Nephron progenitor cell (in vitro differentiated cells): Measurements from ENCODE around the gene CAPZB.

Experiments used
- DNase-seq: peaks from one replicate; pipeline ENCODE4 v3.0.0; 2021
- H3K27ac Mint-ChIP-seq: 2 replicates; pipeline ENCODE4 v1.8.0; 2021; ENCODE audit warnings: mild to moderate bottlenecking, moderate library complexity, mixed read lengths
- H3K27me3 Mint-ChIP-seq: 2 replicates; pipeline ENCODE4 v1.8.0; 2021; ENCODE audit warnings: mild to moderate bottlenecking, low read depth, mixed read lengths; ENCODE audit not compliant: poor library complexity
- H3K36me3 Mint-ChIP-seq: 2 replicates; pipeline ENCODE4 v1.8.0; 2021; ENCODE audit warnings: low read depth, mixed read lengths
- H3K4me1 Mint-ChIP-seq: 2 replicates; pipeline ENCODE4 v1.8.0; 2021; ENCODE audit warnings: mixed read lengths
- H3K4me3 Mint-ChIP-seq: 2 replicates; pipeline ENCODE4 v1.8.0; 2021; ENCODE audit warnings: mild to moderate bottlenecking, moderate library complexity, mixed read lengths
- H3K9me3 Mint-ChIP-seq: 2 replicates; pipeline ENCODE4 v1.8.0; 2021; ENCODE audit warnings: mild to moderate bottlenecking, moderate library complexity, mixed read lengths
- TF ChIP-seq, protein P1 (sequence below): fragments of 200-600 bp; sonication (generic); IDR thresholded peaks from 2 replicates; pipeline ENCODE4 v1.5.0; 2021; ENCODE audit warnings: antibody characterized with exemption

Gene CAPZB

DNA sequence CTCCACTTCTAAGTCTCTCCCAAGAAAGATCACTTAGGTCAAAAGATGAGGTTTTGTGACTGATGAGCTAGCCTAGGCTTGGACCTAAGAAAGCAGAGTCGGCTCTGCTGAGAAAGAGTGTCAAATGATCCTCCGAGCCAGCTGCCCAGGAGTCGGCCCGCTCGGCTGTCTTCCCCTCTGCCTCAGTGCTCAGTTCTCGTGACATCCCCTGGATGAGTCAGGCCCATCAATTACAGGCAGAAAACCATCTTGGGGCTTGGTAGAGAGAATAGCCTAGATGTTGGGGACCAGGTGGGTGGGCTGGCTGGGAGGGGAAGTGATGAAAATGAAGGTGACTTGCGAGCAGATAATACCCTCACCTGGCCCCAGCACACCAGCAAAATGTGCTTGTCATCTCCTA, 112.7 kb downstream of the CAPZB start:
- H3K4me3 Mint-ChIP-seq = no peak overlapping the region
- DNase-seq = no peak
- H3K36me3 Mint-ChIP-seq = peaks cover 23% of the 10 kb centered on the region
- no peaks in the 10 kb centered on the region for H3K9me3 Mint-ChIP-seq
- peak overlapping the region; percentile 72 for H3K27ac Mint-ChIP-seq
- peaks cover 2% of the 10 kb centered on the region for H3K27me3 Mint-ChIP-seq
- TF ChIP-seq, protein P1, sequence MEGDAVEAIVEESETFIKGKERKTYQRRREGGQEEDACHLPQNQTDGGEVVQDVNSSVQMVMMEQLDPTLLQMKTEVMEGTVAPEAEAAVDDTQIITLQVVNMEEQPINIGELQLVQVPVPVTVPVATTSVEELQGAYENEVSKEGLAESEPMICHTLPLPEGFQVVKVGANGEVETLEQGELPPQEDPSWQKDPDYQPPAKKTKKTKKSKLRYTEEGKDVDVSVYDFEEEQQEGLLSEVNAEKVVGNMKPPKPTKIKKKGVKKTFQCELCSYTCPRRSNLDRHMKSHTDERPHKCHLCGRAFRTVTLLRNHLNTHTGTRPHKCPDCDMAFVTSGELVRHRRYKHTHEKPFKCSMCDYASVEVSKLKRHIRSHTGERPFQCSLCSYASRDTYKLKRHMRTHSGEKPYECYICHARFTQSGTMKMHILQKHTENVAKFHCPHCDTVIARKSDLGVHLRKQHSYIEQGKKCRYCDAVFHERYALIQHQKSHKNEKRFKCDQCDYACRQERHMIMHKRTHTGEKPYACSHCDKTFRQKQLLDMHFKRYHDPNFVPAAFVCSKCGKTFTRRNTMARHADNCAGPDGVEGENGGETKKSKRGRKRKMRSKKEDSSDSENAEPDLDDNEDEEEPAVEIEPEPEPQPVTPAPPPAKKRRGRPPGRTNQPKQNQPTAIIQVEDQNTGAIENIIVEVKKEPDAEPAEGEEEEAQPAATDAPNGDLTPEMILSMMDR = no peak
- H3K4me1 Mint-ChIP-seq = peaks cover 25% of the 10 kb centered on the region

DNA sequence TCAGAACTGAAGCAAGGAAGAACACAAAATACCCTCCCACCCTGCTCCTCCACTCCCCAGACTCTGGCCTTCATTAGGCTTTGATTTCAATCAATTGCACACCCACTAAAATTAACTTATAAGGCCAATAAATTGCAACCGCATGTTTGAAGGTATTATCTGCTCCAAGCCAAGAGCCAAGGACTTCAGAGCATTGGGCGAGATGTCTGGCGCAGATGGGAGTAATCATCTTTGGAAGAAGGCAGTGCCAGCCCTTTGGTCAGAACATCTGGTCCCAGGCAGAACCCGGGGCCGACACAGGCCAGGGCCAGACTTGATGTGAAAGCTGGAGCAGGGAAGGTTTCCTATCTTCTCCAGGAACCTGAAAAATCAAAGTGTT, 113.2 kb downstream of the CAPZB start:
- DNase-seq = no peak
- Mint-ChIP-seq H3K4me1 (peaks cover 25% of the 10 kb centered on the region), H3K27ac (peak overlapping the region; percentile 72), H3K27me3 (peaks cover 2% of the 10 kb centered on the region), H3K9me3 (no peaks in the 10 kb centered on the region), H3K36me3 (peaks cover 19% of the 10 kb centered on the region), H3K4me3 (no peak overlapping the region)
- TF ChIP-seq, protein P1 = no peak

DNA sequence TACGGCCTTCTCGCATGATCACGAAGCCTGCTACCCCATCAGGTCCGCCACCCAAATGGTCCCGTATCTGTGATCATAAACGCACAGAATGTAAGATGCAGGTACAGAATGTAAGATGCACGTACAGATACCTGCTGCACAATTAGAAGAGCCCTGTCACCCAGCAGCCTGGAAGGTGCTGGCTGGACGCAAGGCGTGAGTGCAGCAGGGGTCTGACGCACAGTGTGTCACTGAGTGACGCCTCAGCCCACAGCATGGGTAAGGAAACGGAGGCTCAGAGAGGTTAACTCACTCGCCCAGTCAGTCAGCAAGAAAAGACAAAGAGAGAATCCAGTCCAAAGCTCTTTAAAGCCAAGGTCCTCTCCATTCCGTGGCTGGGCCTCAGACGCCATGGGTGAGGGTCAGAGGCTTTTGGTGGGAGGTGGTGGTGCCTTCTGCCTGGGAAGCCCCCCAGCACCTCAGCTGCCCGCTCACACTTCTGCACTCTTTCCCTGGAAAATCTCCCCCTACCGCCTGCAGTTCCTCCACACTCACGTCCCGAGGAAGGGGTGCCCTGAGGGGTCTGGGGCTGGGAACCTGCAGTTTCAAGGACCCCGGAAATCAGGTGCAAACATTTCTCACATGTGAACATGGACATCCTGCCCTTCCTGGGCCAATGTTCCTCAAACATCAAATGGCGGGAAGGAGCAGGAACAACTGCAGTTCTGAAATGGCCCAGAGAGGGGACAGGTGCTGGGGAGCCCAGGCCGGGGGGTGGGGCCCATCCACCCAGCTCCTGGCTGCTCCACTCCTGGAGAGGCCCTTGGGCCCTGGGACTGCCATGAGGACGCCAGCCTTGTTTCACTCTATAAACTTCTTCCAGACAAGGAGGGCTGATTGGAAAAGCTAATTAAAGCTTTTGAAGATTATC, 113.9 kb downstream of the CAPZB start:
- peaks cover 12% of the 10 kb centered on the region for H3K36me3 Mint-ChIP-seq
- peaks cover 25% of the 10 kb centered on the region for H3K4me1 Mint-ChIP-seq
- TF ChIP-seq, protein P1 = no peak
- no peaks in the 10 kb centered on the region for H3K9me3 Mint-ChIP-seq
- peaks cover 2% of the 10 kb centered on the region for H3K27me3 Mint-ChIP-seq
- H3K27ac Mint-ChIP-seq = no peak overlapping the region
- H3K4me3 Mint-ChIP-seq = no peak overlapping the region
- no peak for DNase-seq

DNA sequence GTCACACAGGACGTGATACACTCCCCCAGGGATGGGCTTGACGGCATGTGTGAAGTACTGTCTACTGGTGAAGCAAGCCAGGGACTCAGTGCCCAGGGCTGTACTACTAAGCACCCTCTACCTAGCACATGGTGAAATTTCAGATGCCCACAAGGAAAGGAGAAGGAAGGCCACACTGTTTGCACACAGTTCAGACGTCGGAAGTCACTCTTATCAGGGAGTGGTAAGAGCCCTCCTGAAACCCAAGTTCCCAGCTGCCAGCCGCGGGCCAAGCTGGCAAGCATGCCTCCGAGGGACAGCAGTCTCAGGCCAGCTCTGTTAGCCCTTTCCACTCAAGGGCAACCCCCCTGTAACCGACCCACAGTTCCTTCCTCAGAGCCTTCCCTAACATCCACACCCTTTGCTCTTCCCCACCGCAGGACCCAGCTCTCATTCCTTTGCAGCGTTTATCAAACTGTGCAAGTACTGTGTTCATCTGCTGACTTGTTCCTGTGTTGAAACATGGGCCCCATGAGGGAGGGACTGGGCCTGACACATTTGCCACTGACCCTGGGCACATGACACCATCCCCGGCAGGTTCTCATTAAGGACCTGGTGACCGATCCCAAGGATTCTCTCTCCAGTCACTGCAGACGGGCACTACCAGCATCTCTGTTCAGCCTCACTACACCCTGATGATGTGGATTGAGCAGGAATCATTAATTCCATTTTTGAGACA, 114.7 kb downstream of the CAPZB start:
- DNase-seq = no peak
- peak overlapping the region; percentile 94 for H3K27ac Mint-ChIP-seq
- H3K4me1 Mint-ChIP-seq = peaks cover 25% of the 10 kb centered on the region
- peaks cover 2% of the 10 kb centered on the region for H3K27me3 Mint-ChIP-seq
- peaks cover 7% of the 10 kb centered on the region for H3K36me3 Mint-ChIP-seq
- H3K4me3 Mint-ChIP-seq = no peak overlapping the region
- TF ChIP-seq, protein P1 = no peak
- no peaks in the 10 kb centered on the region for H3K9me3 Mint-ChIP-seq

DNA sequence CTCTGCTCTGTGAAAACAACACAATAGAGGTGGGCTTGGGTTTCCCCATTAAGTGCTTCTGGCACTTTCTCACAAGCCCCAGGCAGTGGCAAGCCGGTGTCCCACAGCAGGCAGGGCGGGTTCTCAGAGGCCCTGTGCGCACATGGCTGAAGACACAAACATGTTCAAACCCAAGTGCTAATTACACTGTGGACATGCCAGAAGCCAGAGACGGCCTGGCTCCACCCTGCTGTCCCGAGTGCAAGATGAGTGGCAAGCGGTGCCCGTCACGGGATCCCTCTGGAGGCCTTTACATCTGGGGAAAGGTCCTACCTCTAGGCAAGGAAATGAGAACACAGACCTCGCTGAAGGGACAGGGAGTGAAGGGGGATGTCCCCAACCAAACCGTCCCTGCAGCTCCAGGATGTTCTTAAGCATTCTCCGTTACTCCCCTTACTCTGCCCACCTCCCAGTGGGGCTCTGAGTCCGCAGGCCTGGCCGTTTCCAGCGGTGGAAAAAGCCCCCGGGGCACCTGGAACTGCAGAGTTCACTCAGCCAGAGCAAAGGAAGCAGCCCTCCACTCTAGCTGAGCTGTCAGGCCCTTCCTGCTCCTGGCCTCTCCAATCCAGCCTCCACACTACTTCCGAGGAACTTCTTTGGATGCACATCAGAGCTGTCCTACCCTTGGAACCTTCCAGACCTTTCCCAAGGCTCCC, 115.8 kb downstream of the CAPZB start:
- Mint-ChIP-seq H3K4me3 (no peak overlapping the region), H3K27me3 (peaks cover 2% of the 10 kb centered on the region), H3K9me3 (no peaks in the 10 kb centered on the region), H3K27ac (peak overlapping the region; percentile 94), H3K4me1 (peaks cover 25% of the 10 kb centered on the region), H3K36me3 (peaks cover 7% of the 10 kb centered on the region)
- TF ChIP-seq, protein P1 = no peak
- no peak for DNase-seq
